Measurements from ENCODE around the gene SOX15. TPM values are rescaled to one million over a fixed set of nuclear protein-coding genes. Genes with fewer than 3 reads are reported as not detected.

The SOX15 gene
- total RNA-seq, 2 donors from 2014 or later, result 0.90 TPM; not detected in 1

DNA sequence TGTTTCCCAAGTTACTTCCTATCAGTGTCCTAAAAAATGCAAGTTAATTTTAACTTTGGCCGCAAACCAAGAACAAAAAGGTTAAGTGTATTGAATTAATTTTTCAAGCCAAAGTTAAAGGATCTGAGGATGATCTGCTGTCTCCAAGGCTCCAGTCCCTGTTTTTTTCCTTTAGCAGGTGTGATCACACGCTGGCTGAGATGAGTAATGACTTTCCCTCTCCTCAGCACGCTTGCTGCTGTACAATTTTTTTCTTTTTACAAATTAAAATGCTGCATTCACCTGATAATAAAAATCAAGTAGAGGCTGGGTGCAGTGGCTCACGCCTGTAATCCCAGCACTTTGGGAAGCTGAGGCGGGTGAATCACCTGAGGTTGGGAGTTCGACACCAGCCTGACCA is 45.0 kb downstream of the SOX15 start:
- Mint-ChIP-seq H3K4me1 (peaks cover 11% of the 10 kb centered on the region), H3K4me3 (no peak overlapping the region), H3K9me3 (no peaks in the 10 kb centered on the region)

DNA sequence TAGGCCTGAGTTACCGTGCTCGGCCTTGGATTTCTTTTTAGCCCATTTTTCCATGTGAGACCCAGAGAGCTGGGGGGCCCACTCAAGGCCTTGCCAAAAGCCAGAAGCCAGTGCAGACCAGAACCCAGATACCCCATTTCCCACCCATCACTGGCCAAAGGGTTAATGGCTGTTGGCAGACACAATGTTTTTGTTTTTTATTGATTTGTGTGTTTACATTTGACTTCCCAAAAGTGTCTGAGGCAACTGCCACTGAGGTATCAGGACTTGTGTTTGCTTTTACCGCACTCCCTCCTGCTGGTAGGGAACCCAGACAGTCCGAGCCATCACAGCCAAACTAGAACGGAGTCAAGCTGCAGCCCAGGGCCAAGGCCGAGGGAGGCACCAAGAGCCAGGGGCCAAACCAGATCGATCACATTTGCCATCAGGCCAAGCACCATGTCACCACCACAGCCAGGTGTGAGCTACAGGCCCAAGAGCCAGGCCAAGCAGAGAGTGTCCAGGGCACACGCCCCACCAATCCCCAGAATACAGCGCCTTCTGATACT is 48.7 kb downstream of the SOX15 start:
- no peak overlapping the region for H3K27ac Mint-ChIP-seq
- H3K27me3 Mint-ChIP-seq, result no peaks in the 10 kb centered on the region
- H3K4me3 Mint-ChIP-seq, result no peak overlapping the region
- no peak for ATAC-seq (replicated peaks)
- H3K9me3 Mint-ChIP-seq, result no peaks in the 10 kb centered on the region
- H3K36me3 Mint-ChIP-seq (ENCODE audit: low read depth), result no peaks in the 10 kb centered on the region
- no peaks in the 10 kb centered on the region for H3K4me1 Mint-ChIP-seq

More for the DNA sequence above, 45.0 kb downstream of the SOX15 start:
- ATAC-seq (replicated peaks), result no peak
- H3K36me3 Mint-ChIP-seq (ENCODE audit: low read depth), result no peaks in the 10 kb centered on the region
- no peaks in the 10 kb centered on the region for H3K27me3 Mint-ChIP-seq
- H3K27ac Mint-ChIP-seq, result no peak overlapping the region

DNA sequence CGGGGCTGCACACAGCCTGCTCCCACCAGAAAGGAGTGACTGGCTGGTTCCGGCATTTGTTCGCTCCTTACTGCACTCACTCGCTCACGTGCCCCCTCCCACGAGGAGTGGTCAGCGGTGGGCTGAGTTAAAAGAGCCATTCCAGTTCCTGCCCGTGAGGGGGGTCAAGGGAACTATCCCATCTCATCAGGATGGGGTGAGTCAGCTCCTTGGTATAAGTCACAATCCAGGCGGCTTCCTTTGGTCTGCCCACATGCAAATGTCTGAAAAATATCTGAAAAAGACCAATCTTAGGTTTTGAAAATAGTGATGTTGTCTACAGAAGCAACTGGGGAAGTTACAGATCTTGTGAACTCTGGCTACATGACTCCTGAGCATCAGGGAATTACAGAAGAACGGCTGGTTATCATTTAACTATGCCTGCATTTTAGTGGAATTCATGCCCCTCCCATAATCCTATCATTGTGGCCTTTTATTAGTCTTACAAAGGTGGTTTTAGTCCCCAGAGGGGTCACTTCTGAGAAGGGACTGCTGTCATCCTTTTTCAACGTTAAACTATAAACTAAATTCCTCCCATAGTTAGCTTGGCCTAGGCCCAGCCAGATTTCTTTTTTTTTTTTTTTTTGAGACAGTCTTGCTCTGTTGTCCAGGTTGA is 50.9 kb downstream of the SOX15 start:
- Mint-ChIP-seq H3K27ac (no peak overlapping the region), H3K4me3 (no peak overlapping the region), H3K36me3 (ENCODE audit: low read depth) (no peaks in the 10 kb centered on the region), H3K4me1 (no peaks in the 10 kb centered on the region), H3K27me3 (no peaks in the 10 kb centered on the region), H3K9me3 (no peaks in the 10 kb centered on the region)
- ATAC-seq (replicated peaks), result no peak

Other genes with a start within 250 kb of the SOX15 start
- 10 to 100 TPM; 14.0 to 96.8 TPM for gene KCTD11, start 237.9 kb downstream of the SOX15 start, total RNA-seq
- gene TMEM95, start 234.9 kb downstream of the SOX15 start, total RNA-seq, result 1 to 10 TPM in 1 of 2 donors, under 1 TPM in 1; 0.22 to 1.1 TPM
- gene TNK1, start 209.0 kb downstream of the SOX15 start, total RNA-seq, result 1 to 10 TPM; 2.9 to 4.8 TPM
- gene PLSCR3, start 195.6 kb downstream of the SOX15 start, total RNA-seq, result 10 to 100 TPM; 62.8 to 94.4 TPM
- 10 to 100 TPM; 64.1 to 69.7 TPM for gene TMEM256, start 186.0 kb downstream of the SOX15 start, total RNA-seq
- 10 to 100 TPM in 1 of 2 donors, 1 to 10 TPM in 1; 4.5 to 21.7 TPM for gene NLGN2, start 182.2 kb downstream of the SOX15 start, total RNA-seq
- gene SPEM1, start 169.8 kb downstream of the SOX15 start, total RNA-seq, result not detected
- not detected for gene SPEM2, start 164.5 kb downstream of the SOX15 start, total RNA-seq
- gene SPEM3, start 161.2 kb downstream of the SOX15 start, total RNA-seq, result not detected
- 10 to 100 TPM; 17.7 to 18.0 TPM for gene TMEM102, start 154.7 kb downstream of the SOX15 start, total RNA-seq
- 10 to 100 TPM in 1 of 2 donors, 1 to 10 TPM in 1; 4.4 to 16.9 TPM for gene FGF11, start 150.6 kb downstream of the SOX15 start, total RNA-seq
- gene CHRNB1, start 145.0 kb downstream of the SOX15 start, total RNA-seq, result 10 to 100 TPM; 10.9 to 13.0 TPM
- 10 to 100 TPM; 18.9 to 27.5 TPM for gene ZBTB4, start 110.5 kb downstream of the SOX15 start, total RNA-seq
- gene SLC35G6, start 108.6 kb downstream of the SOX15 start, total RNA-seq, result not detected
- 100 to 1,000 TPM; 256 to 308 TPM for gene POLR2A, start 105.7 kb downstream of the SOX15 start, total RNA-seq
- 10 to 100 TPM; 27.4 to 44.2 TPM for gene TNFSF12, start 41.0 kb downstream of the SOX15 start, total RNA-seq
- gene TNFSF13, start 31.3 kb downstream of the SOX15 start, total RNA-seq, result 1 to 10 TPM; 1.5 to 1.9 TPM
- 10 to 100 TPM; 28.9 to 59.3 TPM for gene SENP3, start 28.2 kb downstream of the SOX15 start, total RNA-seq
- gene CD68, start 10.5 kb downstream of the SOX15 start, total RNA-seq, result 10 to 100 TPM; 17.5 to 51.8 TPM
- gene MPDU1, start 6.2 kb downstream of the SOX15 start, total RNA-seq, result 10 to 100 TPM; 58.3 to 96.4 TPM
- 10 to 100 TPM; 34.4 to 37.0 TPM for gene FXR2, start 24.8 kb upstream of the SOX15 start, total RNA-seq
- 10 to 100 TPM; 25.5 to 62.7 TPM for gene SAT2, start 37.7 kb upstream of the SOX15 start, total RNA-seq
- gene SHBG, start 40.0 kb upstream of the SOX15 start, total RNA-seq, result under 1 TPM in 1 of 2 donors, not detected in 1; 0.71 TPM
- under 1 TPM; 0.06 to 0.42 TPM for gene ATP1B2, start 60.8 kb upstream of the SOX15 start, total RNA-seq
- gene TP53, start 97.4 kb upstream of the SOX15 start, total RNA-seq, result 100 to 1,000 TPM in 1 of 2 donors, 10 to 100 TPM in 1; 79.0 to 137 TPM
- gene WRAP53, start 98.4 kb upstream of the SOX15 start, total RNA-seq, result 10 to 100 TPM; 18.0 to 32.9 TPM
- gene EFNB3, start 115.1 kb upstream of the SOX15 start, total RNA-seq, result not detected
- gene DNAH2, start 127.7 kb upstream of the SOX15 start, total RNA-seq, result under 1 TPM in 1 of 2 donors, not detected in 1; 0.06 TPM
- gene KDM6B, start 244.1 kb upstream of the SOX15 start, total RNA-seq, result 10 to 100 TPM; 33.7 to 93.3 TPM

Data from activated T-helper 17 cell treated with anti-CD3 and anti-CD28 coated beads, Interleukin-2, amount 50 U/mL, for 72 hours (primary cell).